HFFc6 (cell line): ENCODE measurements around the gene VRTN. TPM values are rescaled to one million over a fixed set of nuclear protein-coding genes. Genes with fewer than 3 reads are reported as not detected.

Source experiments
- DNase-seq: peaks from one replicate; pipeline ENCODE4 v3.0.0-alpha.2; 2018
- H3K27ac Mint-ChIP-seq: 2 replicates; pipeline ENCODE4 v1.8.0; 2020; ENCODE audit warnings: mild to moderate bottlenecking, mixed read lengths
- H3K27me3 Mint-ChIP-seq: 2 replicates; pipeline ENCODE4 v1.8.0; 2021; ENCODE audit warnings: mild to moderate bottlenecking, moderate library complexity, mixed read lengths; ENCODE audit not compliant: insufficient read depth
- H3K36me3 Mint-ChIP-seq: 2 replicates; pipeline ENCODE4 v1.8.0; 2021; ENCODE audit warnings: low read depth, mixed read lengths
- H3K4me1 Mint-ChIP-seq: 2 replicates; pipeline ENCODE4 v1.8.0; 2020; ENCODE audit warnings: low read depth, mixed read lengths
- H3K4me3 Mint-ChIP-seq: 2 replicates; pipeline ENCODE4 v1.8.0; 2020; ENCODE audit warnings: mild to moderate bottlenecking, moderate library complexity, mixed read lengths
- H3K9me3 Mint-ChIP-seq: 2 replicates; pipeline ENCODE4 v1.8.0; 2020; ENCODE audit warnings: mild to moderate bottlenecking, mixed read lengths
- CTCF ChIP-seq: fragments of 200-600 bp; sonication (generic); IDR thresholded peaks from 2 replicates; pipeline ENCODE4 v1.5.0; 2021; ENCODE audit warnings: antibody characterized with exemption, mild to moderate bottlenecking
- total RNA-seq, 6 experiments: library from RNA; stranded (reverse); fragmentation: NEBNext Ultra II Directional; extraction: Animal tissue kit (Norgen Biotek cat#: 25700); gene quantifications; 2 replicates in 1 of 6; 3 replicates in 5 of 6; pipeline ENCODE4 v1.2.3, GENCODE V29; 2021

VRTN gene
- total RNA-seq, 6 experiments from 2014 or later, result not detected

GRCh38 chr14:74400919-74401503, 52.7 kb downstream of the VRTN start:
- DNase-seq, result no peak
- H3K4me1 Mint-ChIP-seq, result peaks cover 9% of the 10 kb centered on the region; the same call in 1 of the 2 replicates
- H3K4me3 Mint-ChIP-seq, result no peak overlapping the region
- H3K9me3 Mint-ChIP-seq, result no peaks in the 10 kb centered on the region
- no peak for TF ChIP-seq CTCF
- no peak overlapping the region for H3K27ac Mint-ChIP-seq
- H3K36me3 Mint-ChIP-seq, result no peaks in the 10 kb centered on the region
- peaks cover 68% of the 10 kb centered on the region for H3K27me3 Mint-ChIP-seq

- Mint-ChIP-seq H3K27me3 (peaks cover 63% of the 10 kb centered on the region), H3K4me1 (peaks cover 9% of the 10 kb centered on the region; the same call in 1 of the 2 replicates), H3K27ac (no peak overlapping the region)
Observed at GRCh38 chr14:74401504-74402241, 53.4 kb downstream of the VRTN start.

GRCh38 chr14:74402401-74403251, 54.4 kb downstream of the VRTN start:
- DNase-seq, result no peak
- Mint-ChIP-seq H3K4me3 (no peak overlapping the region), H3K4me1 (peaks cover 9% of the 10 kb centered on the region; the same call in 1 of the 2 replicates), H3K27ac (no peak overlapping the region), H3K36me3 (no peaks in the 10 kb centered on the region), H3K27me3 (peaks cover 62% of the 10 kb centered on the region), H3K9me3 (no peaks in the 10 kb centered on the region)
- TF ChIP-seq CTCF, result no peak

More at GRCh38 chr14:74401504-74402241, 53.4 kb downstream of the VRTN start:
- Mint-ChIP-seq H3K4me3 (no peak overlapping the region), H3K9me3 (no peaks in the 10 kb centered on the region), H3K36me3 (no peaks in the 10 kb centered on the region)
- no peak for TF ChIP-seq CTCF
- no peak for DNase-seq

- no peaks in the 10 kb centered on the region for H3K36me3 Mint-ChIP-seq
- no peaks in the 10 kb centered on the region for H3K9me3 Mint-ChIP-seq
- no peak overlapping the region for H3K27ac Mint-ChIP-seq
- DNase-seq, result no peak
- TF ChIP-seq CTCF, result no peak
- H3K4me1 Mint-ChIP-seq, result peaks cover 9% of the 10 kb centered on the region; the same call in 1 of the 2 replicates
- H3K27me3 Mint-ChIP-seq, result peaks cover 62% of the 10 kb centered on the region
- H3K4me3 Mint-ChIP-seq, result no peak overlapping the region
Observed at GRCh38 chr14:74403619-74404417, 55.5 kb downstream of the VRTN start.

- peaks cover 56% of the 10 kb centered on the region for H3K27me3 Mint-ChIP-seq
- H3K4me3 Mint-ChIP-seq, result no peak overlapping the region
- no peak for DNase-seq
- H3K9me3 Mint-ChIP-seq, result no peaks in the 10 kb centered on the region
- peaks cover 9% of the 10 kb centered on the region; the same call in 1 of the 2 replicates for H3K4me1 Mint-ChIP-seq
- no peak for TF ChIP-seq CTCF
- no peaks in the 10 kb centered on the region for H3K36me3 Mint-ChIP-seq
- H3K27ac Mint-ChIP-seq, result no peak overlapping the region
Observed at GRCh38 chr14:74404435-74404834, 56.2 kb downstream of the VRTN start.
